Testis (tissue), 3 donors: ENCODE results near the gene MAP1LC3B2. TPM values are rescaled to one million over a fixed set of nuclear protein-coding genes. Genes with fewer than 3 reads are reported as not detected.
A peak's percentile ranks its signal among the peaks of the same experiment; 100 is the strongest.

ENCODE experiments used
- DNase-seq: peaks from one replicate; pipeline ENCODE4 v3.0.0-alpha.2; 2019
- H3K27ac ChIP-seq, 2 donors: fragments of 200-600 bp; sonication (generic); one replicate each; pipeline ENCODE4 v1.5.1; 2019
- H3K27me3 ChIP-seq: fragments of 200-600 bp; sonication (generic); one replicate; pipeline ENCODE4 v1.5.1; 2019
- H3K36me3 ChIP-seq: fragments of 200-600 bp; sonication (generic); one replicate; pipeline ENCODE4 v1.5.1; 2017; ENCODE audit warnings: low read depth; ENCODE audit errors: missing control alignments
- H3K4me1 ChIP-seq: fragments of 200-600 bp; sonication (generic); one replicate; pipeline ENCODE4 v1.5.1; 2019
- H3K4me3 ChIP-seq, 2 donors: fragments of 200-600 bp; sonication (generic); one replicate each; pipeline ENCODE4 v1.5.1; 2017 to 2019
- H3K9me3 ChIP-seq: fragments of 200-600 bp; sonication (generic); one replicate; pipeline ENCODE4 v1.5.1; 2017
- CTCF ChIP-seq, 3 experiments: fragments of 450-650 bp in 2 of 3; fragments of 200-600 bp in 1 of 3; sonication (generic) in 1 of 3; IDR thresholded peaks; one replicate each; pipeline ENCODE4 v1.5.1; 2016 to 2019; ENCODE audit warnings: antibody characterized with exemption in 3 of 3, mild to moderate bottlenecking in 2 of 3, moderate library complexity in 1 of 3
- POLR2A ChIP-seq: fragments of 450-650 bp; IDR thresholded peaks from one replicate; pipeline ENCODE4 v1.6.1; 2017; ENCODE audit warnings: antibody characterized with exemption, mild to moderate bottlenecking, moderate library complexity
- WGBS, 2 donors: methylation state at CpG; one replicate each; pipeline ENCODE4 v1.1.5; 2018; 5-methylcytosine and 5-hydroxymethylcytosine counted together
- intact Hi-C: fragments of 100-400 bp; cut with DNase I; formaldehyde crosslinking; loops from one replicate; pipeline ENCODE4 v1.15.1; 2023; ENCODE audit warnings: low total_unique reads
- polyA plus RNA-seq: library from polyadenylated mRNA; stranded (reverse); fragments of 350-450 nt; fragmentation: Illumina TruSeq; extraction: RNeasy Lipid Tissue Mini Kit (QIAGEN cat#74804); gene quantifications from one replicate; pipeline ENCODE4 v1.2.3, GENCODE V29; 2014; ENCODE audit warnings: low read depth, low replicate concordance; ENCODE audit not compliant: insufficient read depth
- total RNA-seq, 2 donors: library from RNA; depleted of rRNA; stranded (reverse); fragments of >200 nt; gene quantifications; one replicate each; pipeline ENCODE4 v1.2.3, GENCODE V29; 2016

MAP1LC3B2 gene
- total and polyA plus RNA-seq, 3 donors from 2014 or later: 1.0 to 2.1 (median 1.5) TPM

- no peak for DNase-seq
- Histone ChIP-seq H3K27me3 (no peaks in the 10 kb centered on the region), H3K27ac (no peak overlapping the region), H3K36me3 (no peaks in the 10 kb centered on the region), H3K9me3 (no peaks in the 10 kb centered on the region), H3K4me1 (peaks cover 11% of the 10 kb centered on the region), H3K4me3 (no peak overlapping the region)
- 92 to 94% methylated on average over 6 of the region's 6 CpGs for WGBS, 2 donors
- intact Hi-C loops: no loop called here
- TF ChIP-seq CTCF (IDR thresholded peaks at IDR 0.05) (no peak), POLR2A (no peak)
Measured at GRCh38 chr12:116556356-116556952, 2.7 kb upstream of the MAP1LC3B2 start.

- Histone ChIP-seq H3K27ac (no peak overlapping the region), H3K27me3 (no peaks in the 10 kb centered on the region), H3K4me3 (no peak overlapping the region), H3K9me3 (no peaks in the 10 kb centered on the region), H3K36me3 (no peaks in the 10 kb centered on the region), H3K4me1 (peaks cover 11% of the 10 kb centered on the region)
- DNase-seq: no peak
- TF ChIP-seq CTCF (IDR thresholded peaks at IDR 0.05) (no peak), POLR2A (no peak)
- intact Hi-C loops: no loop called here
- WGBS, 2 donors: 86 to 93% methylated on average over 4 of the region's 4 CpGs
Measured at GRCh38 chr12:116556964-116557698, 2.0 kb upstream of the MAP1LC3B2 start.

GRCh38 chr12:116558280-116559161, 660 bp upstream of the MAP1LC3B2 start:
- DNase-seq: no peak
- TF ChIP-seq POLR2A (no peak), CTCF (IDR thresholded peaks at IDR 0.05) (no peak)
- Histone ChIP-seq H3K27me3 (no peaks in the 10 kb centered on the region), H3K36me3 (no peaks in the 10 kb centered on the region), H3K27ac (no peak overlapping the region), H3K4me3 (peak overlapping the region in 1 of 2 donors; percentile 26), H3K4me1 (peaks cover 11% of the 10 kb centered on the region), H3K9me3 (no peaks in the 10 kb centered on the region)
- 74 to 88% methylated on average over 21 of the region's 21 CpGs for WGBS, 2 donors
- intact Hi-C loops: no loop called here

- Histone ChIP-seq H3K27ac (no peak overlapping the region), H3K9me3 (no peaks in the 10 kb centered on the region), H3K27me3 (no peaks in the 10 kb centered on the region), H3K4me3 (no peak overlapping the region), H3K36me3 (no peaks in the 10 kb centered on the region), H3K4me1 (peaks cover 11% of the 10 kb centered on the region)
- DNase-seq: no peak
- TF ChIP-seq CTCF (IDR thresholded peaks at IDR 0.05): no peak
- TF ChIP-seq POLR2A: no peak
- 74 to 76% methylated on average over 6 of the region's 6 CpGs for WGBS, 2 donors
- intact Hi-C loops: no loop called here
Measured at GRCh38 chr12:116561181-116561821, 2.1 kb downstream of the MAP1LC3B2 start.
